ENCODE measurements around the gene SNAPC3. TPM values are rescaled to one million over a fixed set of nuclear protein-coding genes. Genes with fewer than 3 reads are reported as not detected.

SNAPC3 gene
- total RNA-seq, 1 experiment from 2014 or later, result 28.0 TPM

DNA sequence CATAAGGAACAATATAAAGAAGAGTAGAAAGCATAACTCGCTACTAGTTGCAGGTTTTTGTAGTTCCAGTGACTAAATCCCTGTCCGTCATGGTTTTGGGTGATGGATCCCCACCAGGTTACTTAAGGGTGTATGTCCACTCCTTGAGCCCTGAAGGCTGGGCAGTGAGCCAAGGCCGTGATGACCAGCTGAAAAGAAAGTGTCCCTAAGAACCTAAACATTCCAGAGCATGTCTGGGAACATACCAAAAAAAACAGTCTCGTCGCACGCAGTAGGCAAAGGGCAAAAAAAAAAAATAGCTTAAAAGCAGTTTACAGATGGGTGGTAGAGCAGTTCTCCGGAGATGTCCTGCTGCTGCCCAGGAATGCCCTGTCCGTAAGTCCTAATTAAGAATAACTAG is 21.4 kb upstream of the SNAPC3 start:
- Histone ChIP-seq H4K8ac (replicated peaks; ENCODE audit: insufficient read length, low read depth, low read length) (no peak overlapping the region), H2BK15ac (ENCODE audit: low read depth, low read length) (no peak overlapping the region), H4K91ac (ENCODE audit: insufficient read length, low read depth, low read length) (no peak overlapping the region), H2AFZ (ENCODE audit: low read length) (no peak overlapping the region), H3K4ac (ENCODE audit: low read depth, low read length) (no peak overlapping the region), H3K4me2 (ENCODE audit: insufficient read depth, insufficient read length, low read length) (no peak overlapping the region), H3K27me3 (ENCODE audit: insufficient read depth, low read length) (no peaks in the 10 kb centered on the region), H4K20me1 (ENCODE audit: control insufficient read depth, insufficient read depth, insufficient read length) (no peaks in the 10 kb centered on the region), H3K18ac (ENCODE audit: insufficient read length, low read depth, low read length) (no peak overlapping the region), H3K23ac (ENCODE audit: insufficient read length, low read depth, low read length) (no peak overlapping the region), H3K9ac (ENCODE audit: extremely low read depth, insufficient read length, low read length) (no peak overlapping the region), H3T11ph (ENCODE audit: low read length) (no peak overlapping the region), H3K14ac (ENCODE audit: insufficient read depth, low read length) (no peak overlapping the region), H4K5ac (ENCODE audit: insufficient read length, low read depth, low read length) (no peak overlapping the region), H3K23me2 (ENCODE audit: insufficient read length, low read depth, low read length, poor library complexity, severe bottlenecking) (no peaks in the 10 kb centered on the region), H3K79me2 (ENCODE audit: insufficient read depth, low read length) (no peaks in the 10 kb centered on the region), H2BK12ac (ENCODE audit: insufficient read length, low read depth, low read length) (no peak overlapping the region), H3K27ac (ENCODE audit: insufficient read length, low read depth, low read length) (no peak overlapping the region), H3K9me3 (ENCODE audit: control insufficient read depth, low read depth, low read length) (peaks cover 8% of the 10 kb centered on the region), H3K79me1 (ENCODE audit: insufficient read depth, low read depth, low read length, poor library complexity, severe bottlenecking) (no peaks in the 10 kb centered on the region), H2AK5ac (ENCODE audit: insufficient read length, low read length) (no peak overlapping the region), H3K4me1 (ENCODE audit: insufficient read depth, low read length) (no peaks in the 10 kb centered on the region), H3K56ac (ENCODE audit: insufficient read length, low read depth, low read length) (no peak overlapping the region), H2BK120ac (ENCODE audit: low read depth, low read length, poor library complexity, severe bottlenecking) (no peak overlapping the region), H2BK5ac (ENCODE audit: insufficient read length, low read length) (no peak overlapping the region), H2BK20ac (ENCODE audit: low read depth, low read length, poor library complexity, severe bottlenecking) (no peak overlapping the region)
- DNase-seq, result no peak
- Mint-ChIP-seq H3K4me3 (no peak overlapping the region), H3K27ac (no peak overlapping the region), H3K27me3 (ENCODE audit: low read depth) (no peaks in the 10 kb centered on the region), H3K4me1 (0 out of 4 replicates have a peak, but pooled peaks cover 0 to 2% of the 10 kb centered on the region in 2 experiments), H3K9me3 (peaks cover 13 to 17% of the 10 kb centered on the region in 2 experiments), H3K36me3 (ENCODE audit: insufficient read depth in 1 of 3, low read depth in 3 of 3) (peaks cover 2 to 8% (median 6%) of the 10 kb centered on the region in 3 experiments)
- TF ChIP-seq, protein P1, sequence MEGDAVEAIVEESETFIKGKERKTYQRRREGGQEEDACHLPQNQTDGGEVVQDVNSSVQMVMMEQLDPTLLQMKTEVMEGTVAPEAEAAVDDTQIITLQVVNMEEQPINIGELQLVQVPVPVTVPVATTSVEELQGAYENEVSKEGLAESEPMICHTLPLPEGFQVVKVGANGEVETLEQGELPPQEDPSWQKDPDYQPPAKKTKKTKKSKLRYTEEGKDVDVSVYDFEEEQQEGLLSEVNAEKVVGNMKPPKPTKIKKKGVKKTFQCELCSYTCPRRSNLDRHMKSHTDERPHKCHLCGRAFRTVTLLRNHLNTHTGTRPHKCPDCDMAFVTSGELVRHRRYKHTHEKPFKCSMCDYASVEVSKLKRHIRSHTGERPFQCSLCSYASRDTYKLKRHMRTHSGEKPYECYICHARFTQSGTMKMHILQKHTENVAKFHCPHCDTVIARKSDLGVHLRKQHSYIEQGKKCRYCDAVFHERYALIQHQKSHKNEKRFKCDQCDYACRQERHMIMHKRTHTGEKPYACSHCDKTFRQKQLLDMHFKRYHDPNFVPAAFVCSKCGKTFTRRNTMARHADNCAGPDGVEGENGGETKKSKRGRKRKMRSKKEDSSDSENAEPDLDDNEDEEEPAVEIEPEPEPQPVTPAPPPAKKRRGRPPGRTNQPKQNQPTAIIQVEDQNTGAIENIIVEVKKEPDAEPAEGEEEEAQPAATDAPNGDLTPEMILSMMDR (conservative IDR thresholded peaks at IDR 0.05), result no peak
- no CpG with 5 or more reads among the region's 8 CpGs for WGBS (ENCODE audit: extremely low coverage, insufficient read length, low lambda C conversion rate)

Data from H9 (cell line).